Cerebellar cortex (tissue), 1 donor: ENCODE data around the gene TMEM150A.
"Not testable (repeated sequence)": the region's sequence is repeated elsewhere in the genome, so short reads cannot be mapped to it uniquely, and the experiment has no call there.

Source experiments
- DNase-seq: peaks from one replicate; pipeline ENCODE4 v3.0.0-alpha.2; 2015; ENCODE audit warnings: low spot score

TMEM150A gene

GRCh38 chr2:85593023-85593422, 9.5 kb downstream of the TMEM150A start:
- DNase-seq, result no peak

DNA sequence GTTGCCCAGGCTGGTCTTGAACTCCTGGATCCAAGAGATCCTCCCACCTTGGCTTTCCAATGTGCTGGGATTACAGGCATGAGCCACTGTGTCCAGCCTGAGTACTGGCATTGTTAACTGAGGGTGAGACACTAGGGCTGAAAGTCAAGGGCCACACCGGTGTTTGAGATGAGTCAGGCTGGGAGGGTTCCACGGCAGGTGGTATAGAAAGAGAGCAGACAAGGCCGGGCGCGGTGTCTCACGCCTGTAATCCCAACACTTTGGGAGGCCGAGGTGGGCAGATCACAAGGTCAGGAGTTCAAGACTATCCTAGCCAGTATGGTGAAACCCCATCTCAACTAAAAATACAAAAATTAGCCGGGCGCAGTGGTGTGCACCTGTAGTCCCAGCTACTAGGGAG, 10.2 kb downstream of the TMEM150A start:
- not testable (repeated sequence) for DNase-seq

GRCh38 chr2:85591563-85591962, 10.9 kb downstream of the TMEM150A start:
- no peak for DNase-seq

DNA sequence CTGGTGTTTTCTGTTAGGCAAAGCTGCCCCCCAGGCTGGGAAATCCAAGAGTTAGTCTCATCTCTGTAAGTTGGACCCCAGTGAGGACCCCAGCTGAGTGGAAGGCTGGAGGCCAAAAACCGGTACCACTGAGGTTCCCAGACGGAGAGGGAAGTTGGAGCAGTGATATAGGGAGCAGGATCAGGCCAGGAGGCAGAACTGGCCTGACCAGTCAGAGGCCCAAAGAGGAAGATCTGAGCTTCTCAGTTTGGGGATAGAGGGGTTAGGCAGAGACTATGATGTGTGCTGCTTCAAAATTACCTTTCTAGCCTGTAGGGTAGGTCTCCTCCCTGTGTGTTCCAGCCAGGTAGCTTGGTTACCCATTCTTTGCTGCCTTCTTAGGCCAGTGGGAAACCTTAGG, 11.5 kb downstream of the TMEM150A start:
- no peak for DNase-seq

- no peak for DNase-seq
Measured at GRCh38 chr2:85589982-85590791, 12.3 kb downstream of the TMEM150A start.

DNA sequence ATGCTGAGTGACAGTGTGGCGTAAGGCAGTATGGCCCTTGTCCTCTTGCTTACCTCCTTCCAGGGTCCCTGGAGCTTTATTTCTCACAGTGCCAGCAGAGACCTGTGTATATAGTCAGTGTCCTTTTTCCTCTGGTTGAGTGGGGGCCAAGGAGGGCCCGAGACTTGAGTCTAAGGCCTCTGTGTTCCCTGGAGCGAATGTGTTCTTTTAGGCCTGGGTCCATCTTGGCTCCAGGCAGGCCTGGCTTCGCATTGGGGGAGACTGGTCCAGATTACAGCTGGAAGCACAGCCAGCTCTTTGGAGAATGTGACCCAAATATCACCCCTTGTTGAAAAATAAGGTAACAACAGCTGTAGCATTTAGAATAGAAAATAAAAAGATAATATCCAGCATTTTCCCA, 13.3 kb downstream of the TMEM150A start:
- DNase-seq, result no peak

DNA sequence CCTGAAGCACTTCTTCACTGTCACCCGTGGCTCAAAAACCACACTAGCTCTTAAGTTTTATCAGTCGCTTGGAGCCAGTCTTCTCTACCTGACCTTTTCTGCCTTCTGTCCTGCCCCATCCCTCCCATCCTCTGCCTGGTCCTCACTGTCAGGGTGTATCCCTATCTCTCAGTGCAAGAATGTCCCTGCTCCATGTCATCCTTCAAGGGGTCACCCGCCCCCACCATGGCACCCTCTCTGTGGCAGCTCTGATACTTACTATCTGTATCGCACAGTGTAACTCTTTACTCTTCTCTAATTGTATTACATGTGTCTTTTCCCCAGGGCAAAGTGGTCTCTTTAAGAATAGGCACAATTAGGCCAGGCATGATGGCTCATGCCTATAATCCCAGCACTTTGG, 13.9 kb downstream of the TMEM150A start:
- no peak for DNase-seq

- no peak for DNase-seq
Measured at GRCh38 chr2:85588236-85588635, 14.3 kb downstream of the TMEM150A start.

DNA sequence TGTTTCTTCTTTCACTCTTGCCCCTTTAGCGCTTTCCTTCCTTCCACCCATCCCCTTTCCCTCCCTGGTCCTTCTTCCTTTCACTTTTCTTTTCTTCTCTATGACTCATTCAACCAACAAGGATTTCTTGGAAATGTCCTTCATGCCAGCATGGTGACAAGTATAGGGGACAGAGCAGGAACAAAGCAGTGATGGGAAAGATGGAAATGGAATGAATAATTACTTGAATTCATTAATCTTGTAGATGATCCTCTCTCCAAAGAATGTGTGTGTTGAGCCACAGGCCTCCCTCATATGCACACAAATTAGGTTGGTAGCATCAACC, 16.8 kb downstream of the TMEM150A start:
- no peak for DNase-seq

DNA sequence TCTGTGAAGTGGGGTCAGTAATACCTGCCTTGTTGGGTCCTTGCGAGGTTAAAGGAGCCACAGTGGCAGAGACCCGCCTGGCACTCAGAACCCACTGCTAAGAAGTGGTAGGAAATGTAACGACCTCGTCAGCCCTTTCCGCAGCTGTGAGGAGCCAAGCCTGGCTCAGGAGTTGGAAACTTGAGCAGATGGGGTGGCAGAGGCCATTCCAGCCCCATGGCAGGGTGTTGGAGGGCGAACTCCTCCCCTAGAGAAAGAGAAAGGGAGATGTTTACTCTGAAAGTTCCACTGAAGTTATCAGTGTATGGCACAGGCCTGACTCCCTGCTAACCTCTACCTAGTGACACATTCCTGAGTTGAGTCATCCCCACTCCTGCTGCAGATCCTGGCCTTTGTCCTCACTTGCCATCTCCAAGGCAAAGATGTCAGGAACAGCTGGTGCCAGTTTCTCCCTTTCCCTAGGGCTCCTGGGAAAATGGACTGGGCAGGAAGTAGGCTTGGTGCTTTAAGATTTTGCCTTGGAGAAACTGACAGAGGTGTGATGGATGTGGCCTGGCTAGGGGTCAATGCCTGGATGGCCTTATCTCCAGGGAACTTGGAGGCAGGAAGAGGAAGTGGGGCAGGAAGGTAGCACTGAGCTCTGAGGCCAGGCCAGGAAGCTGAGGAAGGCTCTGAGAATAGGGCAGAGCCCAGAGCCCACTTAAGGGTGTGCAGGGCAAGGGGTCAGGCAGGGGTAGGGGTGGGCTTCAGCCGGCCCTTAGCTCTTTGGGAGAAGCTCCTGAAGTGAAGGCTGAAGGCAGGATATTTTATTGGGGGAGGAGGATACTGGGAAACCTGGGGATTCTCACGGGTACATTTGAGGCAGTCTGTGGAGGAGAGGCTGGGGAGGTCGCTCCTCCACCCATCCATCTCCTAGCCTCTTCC, 17.4 kb downstream of the TMEM150A start:
- no peak for DNase-seq

DNA sequence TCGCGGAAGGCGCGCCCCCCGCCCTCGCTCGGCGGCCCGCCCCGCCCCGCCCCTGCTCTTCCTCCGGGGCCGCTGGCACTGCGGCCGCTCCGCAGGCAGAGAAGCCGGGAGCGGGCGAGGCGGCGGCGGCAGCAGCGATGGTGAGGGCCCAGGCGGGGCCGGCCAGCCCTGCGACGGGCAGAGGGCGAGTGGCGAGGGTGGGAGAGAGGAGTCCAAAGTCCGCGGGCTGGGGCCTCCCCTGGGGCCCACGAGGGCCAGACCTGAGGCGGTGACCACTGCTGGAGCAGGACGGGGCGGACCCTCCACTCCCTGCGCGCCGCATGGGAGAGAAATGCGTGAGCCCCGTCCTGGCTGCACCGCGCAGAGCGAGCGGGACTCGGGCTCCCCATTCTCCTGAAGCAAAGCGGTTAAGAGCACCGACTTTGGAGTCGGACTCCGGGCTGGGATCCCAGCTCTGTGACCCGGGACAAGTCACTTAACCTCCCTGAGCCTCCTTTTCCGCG, 18.1 kb downstream of the TMEM150A start, which contains the start of gene VAMP5:
TSS of gene VAMP5 (plus strand) at position 78 of the 503 bp plus-strand sequence. CDS start at position 138, 60 bp downstream.
- DNase-seq, result no peak

DNA sequence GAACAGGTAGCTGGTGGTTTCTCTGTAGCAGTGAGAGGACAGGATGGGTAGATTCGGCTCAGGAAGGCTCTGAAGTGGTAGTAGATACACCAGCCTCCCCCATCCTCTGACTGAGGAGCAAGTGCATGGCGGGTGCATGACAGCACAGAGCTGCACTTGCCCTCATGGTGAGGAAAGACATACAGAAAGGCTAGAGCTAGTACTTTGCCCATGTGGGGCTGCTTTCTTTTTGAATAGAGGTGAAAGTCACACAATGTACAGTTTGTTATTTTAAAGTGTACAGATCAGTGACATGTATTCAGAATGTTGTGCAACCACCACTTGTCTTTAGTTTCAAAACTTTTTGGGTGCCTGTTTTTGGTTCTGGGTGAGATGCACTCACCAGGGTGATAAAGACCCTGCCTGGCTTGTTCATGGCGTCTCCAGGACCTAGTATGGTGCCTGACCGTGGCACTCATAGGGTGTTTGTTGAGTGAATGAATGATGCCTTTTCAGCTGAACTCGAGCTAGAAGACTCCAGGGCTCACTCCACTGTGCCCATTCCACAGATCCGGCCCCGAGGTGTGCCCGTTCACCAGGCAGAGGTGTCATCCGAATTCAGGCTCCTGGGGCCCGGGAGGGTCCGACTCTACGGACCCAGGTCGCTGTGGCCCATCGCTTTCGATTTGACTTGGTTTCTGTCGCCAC, 18.7 kb downstream of the TMEM150A start:
- DNase-seq, result no peak

DNA sequence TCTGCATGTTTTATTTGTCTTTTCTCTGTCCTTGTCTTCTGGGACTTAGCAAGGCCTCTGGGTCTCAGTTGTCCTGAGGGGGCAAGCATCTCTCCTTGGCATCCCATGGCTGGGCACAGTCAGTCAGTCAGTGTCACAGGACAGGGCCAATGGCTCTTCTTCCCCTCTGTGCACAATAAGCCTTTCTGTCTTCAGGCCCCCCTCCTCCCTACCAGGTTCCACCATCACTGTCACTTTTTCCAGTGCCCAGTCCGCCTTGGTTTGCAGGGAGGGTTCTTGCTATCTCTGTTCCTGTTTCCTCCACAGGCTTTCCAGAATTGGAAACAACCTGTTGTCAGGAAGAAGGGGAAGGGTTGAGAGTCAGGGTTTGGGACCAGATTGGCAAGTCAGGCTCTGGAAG, 20.0 kb downstream of the TMEM150A start:
- no peak for DNase-seq

DNA sequence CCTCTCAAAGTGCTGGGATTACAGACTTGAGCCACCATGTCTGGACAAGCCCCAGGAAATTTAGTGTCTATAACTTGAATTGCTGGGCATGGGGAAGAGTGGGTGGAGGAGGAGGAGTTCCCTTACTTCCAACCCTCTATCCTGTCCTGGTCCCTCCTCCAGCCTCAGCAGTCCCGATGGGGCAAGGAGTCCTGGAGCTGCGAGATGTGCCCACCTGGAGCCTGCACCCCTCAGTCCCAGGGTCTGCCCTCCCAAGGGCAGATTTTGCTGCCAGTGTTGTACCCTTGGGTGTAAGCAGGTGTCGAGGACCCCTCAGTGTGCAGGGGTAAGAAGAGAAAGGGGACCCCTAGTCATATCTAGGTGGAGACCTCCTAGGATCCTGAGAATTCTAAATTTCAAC, 22.3 kb downstream of the TMEM150A start:
- DNase-seq, result no peak

- no peak for DNase-seq
Measured at GRCh38 chr2:85579266-85579935, 23.1 kb downstream of the TMEM150A start.

DNA sequence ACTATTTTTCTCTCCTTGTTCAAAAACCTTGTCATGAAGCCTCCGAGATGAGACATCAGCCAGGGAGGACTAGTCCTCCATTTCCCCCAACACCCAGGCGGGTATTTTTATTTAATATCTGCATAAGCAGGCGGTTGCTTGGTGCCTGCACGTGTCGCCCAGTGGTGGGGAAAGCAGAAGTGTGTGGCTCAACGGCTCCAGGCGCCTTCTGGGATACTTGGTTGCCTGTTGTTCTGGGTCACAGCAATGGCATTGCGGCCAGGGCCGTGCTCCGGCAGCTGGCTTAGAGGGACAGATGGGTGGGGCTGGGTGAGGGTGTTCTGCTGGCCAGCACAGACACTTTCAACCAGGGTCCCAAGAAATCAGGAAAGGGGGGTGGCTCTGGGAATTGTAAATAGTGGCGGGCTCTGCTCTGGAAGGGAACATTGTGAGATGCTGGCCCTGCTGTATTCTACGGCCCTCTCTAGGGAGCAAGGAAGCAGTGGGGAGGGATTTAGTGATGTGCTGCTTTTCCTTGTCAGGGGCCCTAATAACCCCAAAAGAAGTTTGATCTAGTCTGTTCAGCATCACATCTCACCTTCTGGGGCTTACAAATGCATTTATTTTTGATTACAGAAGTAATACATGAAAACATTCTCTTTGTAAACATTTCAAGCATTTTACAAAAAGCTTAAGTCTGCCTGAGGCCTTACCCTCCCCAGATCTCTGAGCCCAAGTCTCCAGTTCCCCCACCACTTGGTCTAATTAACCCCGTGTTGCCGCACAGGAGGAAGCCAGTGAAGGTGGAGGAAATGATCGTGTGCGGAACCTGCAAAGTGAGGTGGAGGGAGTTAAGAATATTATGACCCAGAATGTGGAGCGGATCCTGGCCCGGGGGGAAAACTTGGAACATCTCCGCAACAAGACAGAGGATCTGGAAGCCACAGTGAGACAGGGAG, 24.0 kb downstream of the TMEM150A start:
- no peak for DNase-seq

GRCh38 chr2:85577386-85578242, 24.9 kb downstream of the TMEM150A start, which contains the start of gene VAMP8:
Gene VAMP8 (plus strand): TSS chr2:85577586. CDS start chr2:85577647, 61 bp downstream.
- DNase-seq, result peak; percentile 34

DNA sequence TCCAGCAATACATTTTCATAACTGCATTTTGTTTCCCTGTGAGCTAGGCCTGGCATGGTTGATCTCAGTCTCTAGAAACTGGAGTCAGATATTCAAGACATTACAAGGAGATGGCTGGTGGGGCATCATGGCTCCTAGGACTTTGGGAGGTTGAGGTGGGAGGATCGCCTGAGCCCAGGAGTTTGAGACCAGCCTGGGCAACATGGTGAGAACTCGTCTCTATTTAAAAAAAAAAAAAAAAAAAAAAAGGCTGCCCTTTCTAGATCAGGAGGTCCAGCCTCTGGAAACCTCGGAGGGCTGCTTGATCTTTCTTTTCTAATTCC, 25.5 kb downstream of the TMEM150A start:
- no peak for DNase-seq

- DNase-seq, result no peak
Measured at GRCh38 chr2:85575739-85576138, 26.8 kb downstream of the TMEM150A start.

DNA sequence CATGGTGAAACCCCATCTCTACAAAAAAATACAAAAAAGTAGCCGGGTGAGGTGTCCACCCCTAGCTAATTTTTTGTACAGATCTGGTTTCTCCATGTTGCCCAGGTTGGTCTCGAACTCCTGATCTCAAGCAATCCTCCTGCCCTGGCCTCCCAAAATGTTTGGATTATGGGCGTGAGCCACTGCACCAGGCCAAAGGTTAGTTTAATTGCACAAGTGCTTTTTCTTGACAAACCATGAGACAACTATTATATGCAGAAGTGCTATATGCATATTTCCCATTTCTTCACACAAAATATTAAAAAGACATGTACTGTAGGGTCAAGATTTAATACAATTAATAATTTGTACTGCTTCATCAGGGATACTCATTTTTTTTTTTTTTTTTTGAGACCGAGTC, 36.2 kb downstream of the TMEM150A start:
- no peak for DNase-seq
